Endodermal cell (in vitro differentiated cells): ENCODE data around the gene IPP. TPM values are rescaled to one million over a fixed set of nuclear protein-coding genes. Genes with fewer than 3 reads are reported as not detected.
"Not testable (repeated sequence)": the region's sequence is repeated elsewhere in the genome, so short reads cannot be mapped to it uniquely, and the experiment has no call there.

Source experiments
- DNase-seq: peaks from one replicate; pipeline ENCODE4 v3.0.0-alpha.2; 2017
- H3K27ac ChIP-seq: 2 replicates; pipeline ENCODE4 v1.5.1; 2013; ENCODE audit warnings: mild to moderate bottlenecking, low read depth, low read length, moderate library complexity
- H3K27me3 ChIP-seq: 2 replicates; pipeline ENCODE4 v1.6.1; 2013; ENCODE audit warnings: mild to moderate bottlenecking, low read length, moderate library complexity; ENCODE audit not compliant: insufficient read depth, control insufficient read depth, poor library complexity, severe bottlenecking
- H3K36me3 ChIP-seq: 2 replicates; pipeline ENCODE4 v1.7.0; 2013; ENCODE audit warnings: mild to moderate bottlenecking, low read length, moderate library complexity; ENCODE audit not compliant: control insufficient read depth, insufficient read depth
- H3K4me1 ChIP-seq: one replicate; pipeline ENCODE4 v1.7.0; 2013; ENCODE audit warnings: low read length; ENCODE audit not compliant: control insufficient read depth, insufficient read depth
- H3K4me3 ChIP-seq: 2 replicates; pipeline ENCODE4 v1.5.1; 2013; ENCODE audit warnings: mild to moderate bottlenecking, low read length, moderate library complexity
- H3K9ac ChIP-seq: 2 replicates; pipeline ENCODE4 v1.6.1; 2013; ENCODE audit warnings: mild to moderate bottlenecking, low read length, moderate library complexity; ENCODE audit not compliant: poor library complexity, severe bottlenecking; ENCODE audit errors: extremely low read depth
- H3K9me3 ChIP-seq: 2 replicates; pipeline ENCODE4 v1.6.1; 2013; ENCODE audit warnings: mild to moderate bottlenecking, low read length, moderate library complexity; ENCODE audit not compliant: control insufficient read depth
- H3K27ac Mint-ChIP-seq: 2 replicates; pipeline ENCODE4 v1.8.0; 2020; ENCODE audit warnings: mixed read lengths
- H3K27me3 Mint-ChIP-seq: 2 replicates; pipeline ENCODE4 v1.8.0; 2021; ENCODE audit warnings: mild to moderate bottlenecking, mixed read lengths; ENCODE audit not compliant: insufficient read depth
- H3K36me3 Mint-ChIP-seq: 2 replicates; pipeline ENCODE4 v1.8.0; 2020; ENCODE audit warnings: low read depth, mixed read lengths
- H3K4me1 Mint-ChIP-seq: 2 replicates; pipeline ENCODE4 v1.8.0; 2020; ENCODE audit warnings: mixed read lengths
- H3K4me3 Mint-ChIP-seq: 2 replicates; pipeline ENCODE4 v1.8.0; 2020; ENCODE audit warnings: mild to moderate bottlenecking, moderate library complexity, mixed read lengths
- H3K9me3 Mint-ChIP-seq: 2 replicates; pipeline ENCODE4 v1.8.0; 2020; ENCODE audit warnings: mild to moderate bottlenecking, mixed read lengths
- CTCF ChIP-seq: fragments of 200-600 bp; sonication (generic); conservative IDR thresholded peaks from 2 replicates; pipeline ENCODE4 v1.5.0; 2021; ENCODE audit warnings: antibody characterized with exemption, mild to moderate bottlenecking
- WGBS, 2 experiments: methylation state at CpG; one replicate each; pipeline versions ENCODE4 v1.1.5 to v1.1.7; 2013; ENCODE audit warnings: missing lambda C conversion rate in 2 of 2, mixed read lengths in 1 of 2; ENCODE audit not compliant: insufficient coverage in 1 of 2, insufficient read length in 1 of 2; 5-methylcytosine and 5-hydroxymethylcytosine counted together
- total RNA-seq, 2 donors: library from RNA; stranded (reverse); fragmentation: NEBNext Ultra II Directional in 1 of 2; extraction: Animal tissue kit (Norgen Biotek cat#: 25700) in 1 of 2; gene quantifications; 2 replicates in 1 of 2; 3 replicates in 1 of 2; pipeline ENCODE4 v1.2.1, GENCODE V29; 2021

IPP gene
- total RNA-seq, 2 donors from 2014 or later, result 14.9 to 18.6 TPM

GRCh38 chr1:45704637-45705036, 45.8 kb downstream of the IPP start:
- H3K4me1 ChIP-seq, result no peaks in the 10 kb centered on the region
- peaks cover 3% of the 10 kb centered on the region for H3K36me3 ChIP-seq
- no peaks in the 10 kb centered on the region for H3K4me1 Mint-ChIP-seq
- no peak for DNase-seq
- no peaks in the 10 kb centered on the region for H3K27me3 ChIP-seq
- peaks cover 8% of the 10 kb centered on the region for H3K9me3 Mint-ChIP-seq
- no peak for TF ChIP-seq CTCF
- H3K36me3 Mint-ChIP-seq, result peaks cover 30% of the 10 kb centered on the region
- H3K27me3 Mint-ChIP-seq, result no peaks in the 10 kb centered on the region
- H3K27ac ChIP-seq, result no peak overlapping the region
- H3K4me3 Mint-ChIP-seq, result no peak overlapping the region
- no peaks in the 10 kb centered on the region for H3K9me3 ChIP-seq
- H3K4me3 ChIP-seq, result no peak overlapping the region
- WGBS, 2 experiments, result 92% methylated on average over 1 of the region's 1 CpG; no CpG with 5 or more reads in 1 of the 2 experiments
- no peak overlapping the region for H3K27ac Mint-ChIP-seq
- no peak overlapping the region for H3K9ac ChIP-seq

DNA sequence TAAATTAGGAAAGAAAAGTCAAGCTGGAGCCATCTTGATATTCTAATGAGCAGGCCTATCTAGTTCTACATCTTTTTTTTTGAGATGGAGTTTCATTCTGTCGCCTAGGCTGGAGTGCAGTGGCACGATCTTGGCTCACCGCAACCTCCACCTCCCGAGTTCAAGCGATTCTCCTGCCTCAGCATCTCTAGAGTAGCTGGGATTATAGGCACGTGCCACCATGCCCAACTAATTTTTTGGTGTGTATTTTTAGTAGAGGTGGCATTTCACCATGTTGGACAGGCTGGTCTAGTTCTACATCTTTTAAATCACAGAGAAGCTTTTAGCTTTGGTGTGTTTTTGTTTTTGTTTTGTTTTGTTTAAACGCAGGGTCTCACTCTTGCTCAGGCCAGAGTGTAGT, 55.6 kb downstream of the IPP start:
- no peak overlapping the region for H3K9ac ChIP-seq
- H3K36me3 ChIP-seq, result peaks cover 54% of the 10 kb centered on the region
- 83 to 91% methylated on average over 3 to 7 of the region's 7 CpGs for WGBS, 2 experiments
- no peak overlapping the region for H3K27ac ChIP-seq
- H3K27me3 Mint-ChIP-seq, result no peaks in the 10 kb centered on the region
- H3K4me3 ChIP-seq, result no peak overlapping the region
- H3K4me3 Mint-ChIP-seq, result no peak overlapping the region
- H3K27ac Mint-ChIP-seq, result no peak overlapping the region
- H3K4me1 Mint-ChIP-seq, result no peaks in the 10 kb centered on the region
- no peaks in the 10 kb centered on the region for H3K4me1 ChIP-seq
- no peak for DNase-seq
- no peaks in the 10 kb centered on the region for H3K9me3 ChIP-seq
- no peaks in the 10 kb centered on the region for H3K27me3 ChIP-seq
- H3K36me3 Mint-ChIP-seq, result peaks cover 42% of the 10 kb centered on the region
- H3K9me3 Mint-ChIP-seq, result no peaks in the 10 kb centered on the region
- no peak for TF ChIP-seq CTCF

- H3K4me3 Mint-ChIP-seq, H3K27ac ChIP-seq, H3K27me3 ChIP-seq, H3K9me3 Mint-ChIP-seq, H3K9ac ChIP-seq, H3K9me3 ChIP-seq, H3K4me3 ChIP-seq, H3K27ac Mint-ChIP-seq, DNase-seq, H3K4me1 Mint-ChIP-seq, H3K4me1 ChIP-seq, H3K27me3 Mint-ChIP-seq: not testable (repeated sequence)
- 94 to 100% methylated on average over 2 to 7 of the region's 8 CpGs for WGBS, 2 experiments
- H3K36me3 Mint-ChIP-seq, result peaks cover 44% of the 10 kb centered on the region
- H3K36me3 ChIP-seq, result peaks cover 53% of the 10 kb centered on the region
These were observed 56.6 kb downstream of the IPP start for GRCh38 chr1:45693811-45694210.
